ENCODE results near the gene LTA. TPM values are rescaled to one million over a fixed set of nuclear protein-coding genes. Genes with fewer than 3 reads are reported as not detected.

The LTA gene
- total RNA-seq, 1 experiment from 2014 or later = 1.1 TPM

DNA sequence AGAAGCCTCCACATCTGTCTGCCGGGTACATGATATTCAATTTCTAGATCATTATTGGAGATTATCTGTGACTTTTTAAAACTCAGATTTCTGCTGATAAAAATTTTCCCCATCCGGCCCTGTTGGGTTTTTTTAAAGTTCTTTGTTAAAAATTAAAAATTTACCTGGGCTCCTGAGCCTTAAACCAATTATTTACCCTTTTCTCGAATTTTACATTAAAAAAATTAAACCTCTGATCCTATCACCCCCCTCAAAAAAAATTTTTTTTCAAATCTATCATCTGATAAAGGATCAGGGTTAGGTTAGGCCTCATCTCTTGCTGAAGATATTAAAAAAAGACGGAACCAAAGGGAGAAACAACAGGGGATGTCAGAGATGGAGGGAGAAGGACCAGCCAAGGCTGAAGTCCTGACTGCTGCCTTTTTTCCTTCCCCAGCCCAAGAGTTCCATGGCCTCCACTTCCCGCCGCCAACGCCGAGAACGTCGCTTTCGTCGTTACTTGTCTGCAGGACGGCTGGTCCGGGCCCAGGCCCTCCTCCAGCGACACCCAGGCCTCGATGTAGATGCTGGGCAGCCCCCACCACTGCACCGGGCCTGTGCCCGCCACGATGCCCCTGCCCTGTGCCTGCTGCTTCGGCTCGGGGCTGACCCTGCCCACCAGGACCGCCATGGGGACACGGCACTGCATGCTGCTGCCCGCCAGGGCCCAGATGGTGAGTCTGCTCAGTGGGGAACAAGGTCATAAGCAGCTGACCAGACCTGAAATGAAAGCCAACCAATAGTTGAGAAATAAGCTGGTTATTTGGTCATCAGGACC lies 24.2 kb upstream of the LTA start:
- Histone ChIP-seq H3K9me2 (ENCODE audit: insufficient read depth) (no peaks in the 10 kb centered on the region), H4K20me1 (ENCODE audit: insufficient read depth) (no peaks in the 10 kb centered on the region), H3K4me2 (ENCODE audit: low read length) (peak overlapping the region; percentile 87), H3K4me1 (ENCODE audit: control insufficient read depth in 1 of 2, insufficient read depth in 2 of 2, low read length in 2 of 2) (peaks cover 19 to 28% of the 10 kb centered on the region in 2 experiments), H3K36me3 (ENCODE audit: control insufficient read depth in 1 of 2, insufficient read depth in 2 of 2, low read length in 2 of 2) (peaks cover 4 to 13% of the 10 kb centered on the region in 2 experiments; a peak in 2 of 4 replicates), H3K79me2 (ENCODE audit: insufficient read depth, low read length) (peaks cover 21% of the 10 kb centered on the region), H3K27ac (ENCODE audit: low read depth, low read length) (peak overlapping the region; percentile 50), H3K27me3 (ENCODE audit: insufficient read depth, low read length) (no peaks in the 10 kb centered on the region), H3K4me3 (replicated peaks in 1 of 2; ENCODE audit: low read depth in 1 of 2, low read length in 2 of 2) (peak overlapping the region; percentile 51 to 67), H3K9ac (ENCODE audit: low read length) (peak overlapping the region; percentile 86), H3K9me3 (ENCODE audit: control insufficient read depth in 1 of 2, insufficient read depth in 1 of 2, low read depth in 1 of 2, low read length in 2 of 2) (no peaks in the 10 kb centered on the region), H2AFZ (ENCODE audit: low read depth, low read length, poor library complexity, severe bottlenecking) (no peak overlapping the region)
- BruUV-seq (replicated peaks) = TSS peak; percentile 62
- ChIA-PET POLR2A (interaction anchor here (0.6 to 2.6 kb wide), 5 partner anchors 34 to 144 kb away, joined by 3 to 9 read pairs (median 6); partner anchors contain the start of gene LTB), RAD21 (ENCODE audit: low non-redundant PET in 1 of 2, low total read pairs in 2 of 2, uncharacterized antibody in 2 of 2, unreplicated experiment in 2 of 2) (interaction anchor here (0.5 to 2.1 kb wide), 4 partner anchors 50 to 115 kb away, joined by 3 to 11 read pairs (median 6); no protein-coding TSS in a partner anchor), CTCF (interaction anchor here (0.9 to 5.0 kb wide), 2 partner anchors 50 to 53 kb away, joined by 3 to 78 read pairs; no protein-coding TSS in a partner anchor)
- peak; percentile 33; the same call in 1 of the 2 replicates for TF ChIP-seq ZFX (IDR thresholded peaks at IDR 0.05)
- no peak for TF ChIP-seq CBX3 (IDR thresholded peaks at IDR 0.05; ENCODE audit: low read depth)
- intact Hi-C loops (cut with micrococcal nuclease) = loop anchor here (1.0 to 10.0 kb wide), 4 partner anchors 53 to 287 kb away; partner anchors contain the start of gene GPANK1
- DNase-seq (ENCODE audit: low read depth, low spot score) = no peak
- ATAC-seq = no peak

- intact Hi-C loops (cut with micrococcal nuclease) = loop anchor here (10.0 kb wide), 1 partner anchor 286 kb away; no protein-coding TSS in a partner anchor
- ATAC-seq (no peak), DNase-seq (ENCODE audit: low read depth, low spot score) (no peak)
- Histone ChIP-seq H3K9me2 (ENCODE audit: insufficient read depth) (no peaks in the 10 kb centered on the region), H3K9me3 (ENCODE audit: control insufficient read depth in 1 of 2, insufficient read depth in 1 of 2, low read depth in 1 of 2, low read length in 2 of 2) (no peaks in the 10 kb centered on the region), H3K4me1 (ENCODE audit: control insufficient read depth in 1 of 2, insufficient read depth in 2 of 2, low read length in 2 of 2) (peaks cover 14 to 23% of the 10 kb centered on the region in 2 experiments), H3K4me2 (ENCODE audit: low read length) (peak overlapping the region; percentile 87), H3K27me3 (ENCODE audit: insufficient read depth, low read length) (no peaks in the 10 kb centered on the region), H3K4me3 (replicated peaks in 1 of 2; ENCODE audit: low read depth in 1 of 2, low read length in 2 of 2) (peak overlapping the region; percentile 51 to 67), H2AFZ (ENCODE audit: low read depth, low read length, poor library complexity, severe bottlenecking) (no peak overlapping the region), H3K9ac (ENCODE audit: low read length) (peak overlapping the region; percentile 86), H3K79me2 (ENCODE audit: insufficient read depth, low read length) (peaks cover 17% of the 10 kb centered on the region), H3K36me3 (ENCODE audit: control insufficient read depth in 1 of 2, insufficient read depth in 2 of 2, low read length in 2 of 2) (peaks cover 4 to 13% of the 10 kb centered on the region in 2 experiments; a peak in 2 of 4 replicates), H4K20me1 (ENCODE audit: insufficient read depth) (no peaks in the 10 kb centered on the region), H3K27ac (ENCODE audit: low read depth, low read length) (peak overlapping the region; percentile 50)
- BruUV-seq (replicated peaks) = no TSS peak
- TF ChIP-seq ZNF274 (IDR thresholded peaks at IDR 0.05; ENCODE audit: low read depth, low read length) (no peak), ZFX (IDR thresholded peaks at IDR 0.05) (no peak), YY1 (IDR thresholded peaks at IDR 0.05; ENCODE audit: extremely low read depth, insufficient replicate concordance, low read depth, low read length) (no peak), SP1 (IDR thresholded peaks at IDR 0.05; ENCODE audit: low read depth) (no peak), SRF (IDR thresholded peaks at IDR 0.05; ENCODE audit: low read depth) (no peak), RAD21 (IDR thresholded peaks at IDR 0.05; ENCODE audit: low read depth) (no peak), EGR1 (IDR thresholded peaks at IDR 0.05; ENCODE audit: low read depth) (no peak), POLR2AphosphoS5 (IDR thresholded peaks at IDR 0.05; ENCODE audit: low read depth, low read length) (no peak), SIN3A (IDR thresholded peaks at IDR 0.05; ENCODE audit: low read depth) (no peak), EZH2 (IDR thresholded peaks at IDR 0.05) (no peak), CTCF (IDR thresholded peaks at IDR 0.05 in 2 of 3, conservative IDR thresholded peaks at IDR 0.05 in 1 of 3; ENCODE audit: borderline replicate concordance in 1 of 3, insufficient read depth in 1 of 3, low read depth in 2 of 3, low read length in 2 of 3) (no peak)
- TF ChIP-seq, protein P1, sequence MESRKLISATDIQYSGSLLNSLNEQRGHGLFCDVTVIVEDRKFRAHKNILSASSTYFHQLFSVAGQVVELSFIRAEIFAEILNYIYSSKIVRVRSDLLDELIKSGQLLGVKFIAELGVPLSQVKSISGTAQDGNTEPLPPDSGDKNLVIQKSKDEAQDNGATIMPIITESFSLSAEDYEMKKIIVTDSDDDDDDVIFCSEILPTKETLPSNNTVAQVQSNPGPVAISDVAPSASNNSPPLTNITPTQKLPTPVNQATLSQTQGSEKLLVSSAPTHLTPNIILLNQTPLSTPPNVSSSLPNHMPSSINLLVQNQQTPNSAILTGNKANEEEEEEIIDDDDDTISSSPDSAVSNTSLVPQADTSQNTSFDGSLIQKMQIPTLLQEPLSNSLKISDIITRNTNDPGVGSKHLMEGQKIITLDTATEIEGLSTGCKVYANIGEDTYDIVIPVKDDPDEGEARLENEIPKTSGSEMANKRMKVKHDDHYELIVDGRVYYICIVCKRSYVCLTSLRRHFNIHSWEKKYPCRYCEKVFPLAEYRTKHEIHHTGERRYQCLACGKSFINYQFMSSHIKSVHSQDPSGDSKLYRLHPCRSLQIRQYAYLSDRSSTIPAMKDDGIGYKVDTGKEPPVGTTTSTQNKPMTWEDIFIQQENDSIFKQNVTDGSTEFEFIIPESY (IDR thresholded peaks at IDR 0.05; ENCODE audit: extremely low read depth, insufficient replicate concordance, low read length) = no peak
- TF ChIP-seq, protein P2, sequence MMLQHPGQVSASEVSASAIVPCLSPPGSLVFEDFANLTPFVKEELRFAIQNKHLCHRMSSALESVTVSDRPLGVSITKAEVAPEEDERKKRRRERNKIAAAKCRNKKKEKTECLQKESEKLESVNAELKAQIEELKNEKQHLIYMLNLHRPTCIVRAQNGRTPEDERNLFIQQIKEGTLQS (IDR thresholded peaks at IDR 0.05) = no peak
- RAD21 ChIA-PET (ENCODE audit: low non-redundant PET in 1 of 2, low total read pairs in 2 of 2, uncharacterized antibody in 2 of 2, unreplicated experiment in 2 of 2) = interaction anchor here in 1 of 2 experiments (1.1 kb wide), 1 partner anchor 50 kb away, joined by 3 read pairs; no protein-coding TSS in a partner anchor
- CTCF ChIA-PET = interaction anchor here (0.9 to 5.0 kb wide), 2 partner anchors 50 to 54 kb away, joined by 3 to 78 read pairs; no protein-coding TSS in a partner anchor
- POLR2A ChIA-PET = interaction anchor here (2.6 kb wide), 1 partner anchor 50 kb away, joined by 9 read pairs; no protein-coding TSS in a partner anchor
These were observed 23.6 kb upstream of the LTA start for GRCh38 chr6:31548544-31548873.
